Activated CD8-positive, alpha-beta memory T cell treated with anti-CD3 and anti-CD28 coated beads, Interleukin-2, amount 50 U/mL, for 24 hours (primary cell): ENCODE results near the gene ACMSD.

Experiments
- DNase-seq: peaks from one replicate; pipeline ENCODE4 v3.0.0-alpha.2; 2020; ENCODE audit errors: extremely low read depth

The ACMSD gene

GRCh38 chr2:134949981-134950708 is 111.7 kb downstream of the ACMSD start:
- DNase-seq, result no peak

GRCh38 chr2:134950886-134951285 is 112.5 kb downstream of the ACMSD start:
- no peak for DNase-seq
